HepG2 (cell line): Measurements from ENCODE around the gene FFAR2. TPM values are rescaled to one million over a fixed set of nuclear protein-coding genes. Genes with fewer than 3 reads are reported as not detected.

Source experiments
- ATAC-seq: fragments of 200-7000 bp; cut with Tn5 transposase; 3 replicates; pipeline ENCODE4 v1.9.1; 2020; ENCODE audit warnings: mild to moderate bottlenecking, moderate library complexity
- BruUV-seq: library from RNA; stranded (reverse); fragments of 400-500 nt; replicated peaks from 2 replicates; lab custom pipeline; 2021; lab: Mats Ljungman, UMichigan
- CTCF ChIA-PET: fragments of 300-600 bp; formaldehyde crosslinking; extraction: SDS; loops from one replicate; lab custom pipeline; 2021; ENCODE audit warnings: low total read pairs, inconsistent platforms, low intra/inter-chr PET ratio; lab: Yijun Ruan, JAX
- POLR2A ChIA-PET: fragments of 350-600 bp; sonication (Branson Sonifier 250); formaldehyde crosslinking; loops from one replicate; lab custom pipeline; 2020; ENCODE audit warnings: antibody characterized with exemption, inconsistent platforms; lab: Yijun Ruan, JAX
- DNase-seq: peaks from one replicate; pipeline ENCODE4 v3.0.0-alpha.2; 2015; ENCODE audit warnings: low spot score
- FAIRE-seq: peaks from 3 replicates; lab custom pipeline; 2011; peaks lifted over from hg19 to GRCh38; lab: Jason Lieb, UNC
- H2AFZ ChIP-seq: one replicate; pipeline ENCODE4 v1.6.1; 2011; ENCODE audit warnings: low read length, inconsistent platforms
- H3K27ac ChIP-seq: fragments of 300-600 bp; 3 replicates; pipeline ENCODE4 v1.8.0; 2011; ENCODE audit warnings: mixed run types, mild to moderate bottlenecking, mixed read lengths, low read length, inconsistent platforms; ENCODE audit not compliant: insufficient read depth; ENCODE audit errors: extremely low read length
- H3K27me3 ChIP-seq, 2 experiments: fragments of 200-600 bp in 1 of 2; 2 replicates in 1 of 2; 3 replicates in 1 of 2; pipeline versions ENCODE4 v1.6.0 to v1.8.0; 2011; ENCODE audit warnings: low read length in 2 of 2, mild to moderate bottlenecking in 2 of 2, moderate library complexity in 2 of 2, inconsistent platforms in 1 of 2; ENCODE audit not compliant: insufficient read depth in 2 of 2, control insufficient read depth in 1 of 2
- H3K36me3 ChIP-seq, 2 experiments: fragments of 200-600 bp in 1 of 2; replicated peaks in 1 of 2; 2 replicates in 1 of 2; 3 replicates in 1 of 2; pipeline versions ENCODE4 v1.5.1 to v1.8.0; 2011; ENCODE audit warnings: low read length in 2 of 2, inconsistent platforms in 1 of 2; ENCODE audit not compliant: insufficient read depth in 2 of 2, control insufficient read depth in 1 of 2
- H3K4me1 ChIP-seq: 2 replicates; pipeline ENCODE4 v1.5.1; 2012; ENCODE audit warnings: low read length, inconsistent platforms; ENCODE audit not compliant: insufficient read depth
- H3K4me2 ChIP-seq: 2 replicates; pipeline ENCODE4 v1.6.0; 2011; ENCODE audit warnings: low read depth, low read length, inconsistent platforms
- H3K4me3 ChIP-seq, 3 experiments: fragments of 200-600 bp in 1 of 3; sonication (generic), shearing (Covaris generic) in 1 of 3; replicated peaks in 1 of 3; 2 replicates each; pipeline ENCODE4 v1.5.1; 2011 to 2016; ENCODE audit warnings: low read length in 3 of 3, inconsistent platforms in 2 of 3, low read depth in 2 of 3, mild to moderate bottlenecking in 2 of 3, control low read depth in 1 of 3, mixed read lengths in 1 of 3; ENCODE audit not compliant: insufficient read depth in 1 of 3
- H3K79me2 ChIP-seq: one replicate; pipeline ENCODE4 v1.6.1; 2011; ENCODE audit warnings: low read length, inconsistent platforms; ENCODE audit not compliant: insufficient read depth
- H3K9ac ChIP-seq: 2 replicates; pipeline ENCODE4 v1.6.0; 2011; ENCODE audit warnings: mild to moderate bottlenecking, low read depth, low read length, inconsistent platforms; ENCODE audit not compliant: insufficient read depth
- H3K9me3 ChIP-seq: 2 replicates; pipeline ENCODE4 v1.5.1; 2012; ENCODE audit warnings: mild to moderate bottlenecking, low read length
- H4K20me1 ChIP-seq: 2 replicates; pipeline ENCODE4 v1.6.0; 2011; ENCODE audit warnings: inconsistent platforms, mild to moderate bottlenecking, low read length, moderate library complexity; ENCODE audit not compliant: insufficient read depth
- ATF3 ChIP-seq: sonication (generic); formaldehyde crosslinking; IDR thresholded peaks from 2 replicates; pipeline ENCODE4 v1.4.0; 2020; ENCODE audit warnings: missing genetic modification reagents
- EP300 ChIP-seq, 3 experiments: sonication (generic) in 1 of 3; formaldehyde crosslinking in 1 of 3; IDR thresholded peaks; 2 replicates each; pipeline versions ENCODE4 v1.5.1 to v1.6.1; 2011 to 2020; ENCODE audit warnings: low read depth in 2 of 3, low read length in 2 of 3, borderline replicate concordance in 1 of 3, improper control_type of control experiment in 1 of 3, mild to moderate bottlenecking in 1 of 3, missing genetic modification reagents in 1 of 3, moderate library complexity in 1 of 3
- KLF12 ChIP-seq: sonication (generic); formaldehyde crosslinking; IDR thresholded peaks from 2 replicates; pipeline ENCODE4 v1.4.0; 2020; ENCODE audit warnings: missing genetic modification reagents, borderline replicate concordance
- NFYB ChIP-seq: sonication (generic); formaldehyde crosslinking; IDR thresholded peaks from 2 replicates; pipeline ENCODE4 v1.4.0; 2020; ENCODE audit warnings: missing genetic modification reagents
- SETDB1 ChIP-seq: sonication (generic); formaldehyde crosslinking; IDR thresholded peaks from 2 replicates; pipeline ENCODE4 v1.5.1; 2020; ENCODE audit warnings: missing genetic modification reagents, mild to moderate bottlenecking, borderline replicate concordance
- TEAD3 ChIP-seq: optimal IDR thresholded peaks from 2 replicates; pipeline ENCODE3; 2016; ENCODE audit warnings: borderline replicate concordance
- ZNF609 ChIP-seq: sonication (generic); formaldehyde crosslinking; IDR thresholded peaks from 2 replicates; pipeline ENCODE4 v1.4.0; 2020; ENCODE audit warnings: mild to moderate bottlenecking, missing genetic modification reagents, borderline replicate concordance
- ZNF770 ChIP-seq: sonication (generic); formaldehyde crosslinking; IDR thresholded peaks from 2 replicates; pipeline ENCODE4 v1.5.0; 2020; ENCODE audit warnings: mild to moderate bottlenecking, missing genetic modification reagents
- WGBS: methylation state at CpG from one replicate; pipeline ENCODE4 v1.1.6; 2017; ENCODE audit warnings: low lambda C conversion rate; 5-methylcytosine and 5-hydroxymethylcytosine counted together
- in situ Hi-C: cut with HindIII; loops from 2 replicates; pipeline ENCODE4 v1.10.0; 2017; ENCODE audit warnings: low pct_unique_long_range_greater_than_20kb; ENCODE audit not compliant: extremely low pct_ligation_motif_present
- intact Hi-C: fragments of 100-400 bp; cut with micrococcal nuclease; formaldehyde crosslinking; loops from one replicate; pipeline ENCODE4 v1.10.0; 2022; ENCODE audit not compliant: unreplicated experiment
- polyA plus RNA-seq, 8 experiments: library from polyadenylated mRNA; depleted of rRNA in 3 of 8; stranded (reverse) in 7 of 8; unstranded in 1 of 8; fragments of >200 nt; fragmentation: Illumina TruSeq in 4 of 8; extraction: Trizol in 4 of 8; gene quantifications; 2 replicates each; pipeline versions ENCODE4 v1.2.1 to v1.2.3, GENCODE V29; 2011 to 2016; ENCODE audit warnings: low read depth in 4 of 8, missing spikeins in 1 of 8, mixed read lengths in 1 of 8; ENCODE audit not compliant: insufficient read depth in 1 of 8
- total RNA-seq, 5 experiments: library from RNA; depleted of rRNA; stranded (reverse); fragments of >200 nt; fragmentation: Illumina TruSeq; extraction: Trizol; gene quantifications; 2 replicates each; pipeline ENCODE4 v1.2.3, GENCODE V29; 2016; ENCODE audit warnings: low read depth in 1 of 5

The FFAR2 gene
- total and polyA plus RNA-seq, 2 of the 13 experiments (the other 11 are each of a cell fraction or from before 2014, with no cell fraction given), result 0.12 TPM; not detected in 1

GRCh38 chr19:35484252-35485036, 36.4 kb downstream of the FFAR2 start:
- Histone ChIP-seq H3K4me2 (no peak overlapping the region), H3K36me3 (no peaks in the 10 kb centered on the region), H3K27me3 (no peaks in the 10 kb centered on the region), H3K79me2 (no peaks in the 10 kb centered on the region), H2AFZ (no peak overlapping the region), H3K9ac (no peak overlapping the region), H3K9me3 (no peaks in the 10 kb centered on the region), H4K20me1 (no peaks in the 10 kb centered on the region), H3K4me1 (peaks cover 40% of the 10 kb centered on the region), H3K4me3 (no peak overlapping the region), H3K27ac (no peak overlapping the region)
- TF ChIP-seq KLF12 (CRISPR knock-in tag), result no peak
- no peak for TF ChIP-seq NFYB
- TF ChIP-seq ZNF770 (CRISPR knock-in tag), result no peak
- no TSS peak for BruUV-seq
- WGBS, result 80% methylated on average over 7 of the region's 7 CpGs
- intact Hi-C loops, result no loop called here
- no peak for DNase-seq
- in situ Hi-C loops, result no loop called here
- ChIA-PET CTCF (no interaction called here), POLR2A (no interaction called here)
- ATAC-seq, result no peak
- FAIRE-seq, result no peak

- H2AFZ ChIP-seq, result no peak overlapping the region
- CTCF ChIA-PET, result no interaction called here
- no peaks in the 10 kb centered on the region for H4K20me1 ChIP-seq
- in situ Hi-C loops (no loop called here), intact Hi-C loops (no loop called here)
- 0% methylated on average over 3 of the region's 3 CpGs for WGBS
- BruUV-seq, result no TSS peak
- DNase-seq (peak; percentile 79), FAIRE-seq (peak; percentile 40), ATAC-seq (peak; percentile 63; the same call in 2 of the 3 replicates)
- POLR2A ChIA-PET, result interaction anchor here (1.0 to 1.2 kb wide), 2 partner anchors 14 to 22 kb away, joined by 3 read pairs; no protein-coding TSS in a partner anchor
- no peaks in the 10 kb centered on the region for H3K27me3 ChIP-seq
- 0 out of 6 replicates have a peak overlapping the region, but pooled peaks of 1 of the 3 experiments have one; percentile 21 for H3K4me3 ChIP-seq
- peak overlapping the region; percentile 55 for H3K4me2 ChIP-seq
- H3K36me3 ChIP-seq, result no peaks in the 10 kb centered on the region
- H3K27ac ChIP-seq, result peak overlapping the region; percentile 59
- H3K4me1 ChIP-seq, result peaks cover 40% of the 10 kb centered on the region
- H3K9ac ChIP-seq, result no peak overlapping the region; the same call in 1 of the 2 replicates
- H3K79me2 ChIP-seq, result no peaks in the 10 kb centered on the region
- H3K9me3 ChIP-seq, result no peaks in the 10 kb centered on the region
- TF ChIP-seq EP300 (IDR thresholded peaks at IDR 0.05; ENCODE audit: low read depth in 2 of 2, low read length in 2 of 2), result peak in 1 of 2 experiments; percentile 54; a peak in 1 of 4 replicates
- TF ChIP-seq EP300 (CRISPR knock-in tag; IDR thresholded peaks at IDR 0.05; ENCODE audit: borderline replicate concordance), result no peak
- TF ChIP-seq ZNF609 (CRISPR knock-in tag), result 0 out of 2 replicates have a peak, but pooled peaks have one; percentile 58
- no peak for TF ChIP-seq SETDB1 (CRISPR knock-in tag)
- peak; percentile 51 for TF ChIP-seq TEAD3 (CRISPR knock-in tag)
- TF ChIP-seq ATF3 (CRISPR knock-in tag), result no peak
Measured at GRCh38 chr19:35486268-35486708, 38.2 kb downstream of the FFAR2 start.
